ENCODE data around the gene RAB3IL1. TPM values are rescaled to one million over a fixed set of nuclear protein-coding genes. Genes with fewer than 3 reads are reported as not detected.

The RAB3IL1 gene
- total RNA-seq, 2 donors from 2014 or later: 9.7 to 14.9 TPM

GRCh38 chr11:61885784-61886580, 31.4 kb downstream of the RAB3IL1 start:
- 93 to 100% methylated on average over 2 to 13 of the region's 13 CpGs for WGBS, 2 experiments (ENCODE audit: insufficient coverage in 1 of 2, insufficient read length in 1 of 2)
- no peaks in the 10 kb centered on the region for H3K9me3 ChIP-seq (ENCODE audit: control insufficient read depth, low read length)

GRCh38 chr11:61885166-61885778, 32.1 kb downstream of the RAB3IL1 start:
- H3K27me3 Mint-ChIP-seq (ENCODE audit: insufficient read depth): no peaks in the 10 kb centered on the region
- Histone ChIP-seq H3K4me3 (ENCODE audit: low read length) (no peak overlapping the region), H3K36me3 (ENCODE audit: control insufficient read depth, insufficient read depth, low read length) (no peaks in the 10 kb centered on the region), H3K9me3 (ENCODE audit: control insufficient read depth, low read length) (no peaks in the 10 kb centered on the region), H3K9ac (ENCODE audit: extremely low read depth, low read length, poor library complexity, severe bottlenecking) (no peak overlapping the region), H3K4me1 (ENCODE audit: control insufficient read depth, insufficient read depth, low read length) (peaks cover 4% of the 10 kb centered on the region), H3K27me3 (ENCODE audit: control insufficient read depth, insufficient read depth, low read length, poor library complexity, severe bottlenecking) (peaks cover 4% of the 10 kb centered on the region), H3K27ac (ENCODE audit: low read depth, low read length) (no peak overlapping the region)
- peaks cover 9% of the 10 kb centered on the region for H3K36me3 Mint-ChIP-seq (ENCODE audit: low read depth)
- peaks cover 11% of the 10 kb centered on the region for H3K4me1 Mint-ChIP-seq
- peaks cover 6% of the 10 kb centered on the region for H3K9me3 Mint-ChIP-seq
- TF ChIP-seq, protein P1, sequence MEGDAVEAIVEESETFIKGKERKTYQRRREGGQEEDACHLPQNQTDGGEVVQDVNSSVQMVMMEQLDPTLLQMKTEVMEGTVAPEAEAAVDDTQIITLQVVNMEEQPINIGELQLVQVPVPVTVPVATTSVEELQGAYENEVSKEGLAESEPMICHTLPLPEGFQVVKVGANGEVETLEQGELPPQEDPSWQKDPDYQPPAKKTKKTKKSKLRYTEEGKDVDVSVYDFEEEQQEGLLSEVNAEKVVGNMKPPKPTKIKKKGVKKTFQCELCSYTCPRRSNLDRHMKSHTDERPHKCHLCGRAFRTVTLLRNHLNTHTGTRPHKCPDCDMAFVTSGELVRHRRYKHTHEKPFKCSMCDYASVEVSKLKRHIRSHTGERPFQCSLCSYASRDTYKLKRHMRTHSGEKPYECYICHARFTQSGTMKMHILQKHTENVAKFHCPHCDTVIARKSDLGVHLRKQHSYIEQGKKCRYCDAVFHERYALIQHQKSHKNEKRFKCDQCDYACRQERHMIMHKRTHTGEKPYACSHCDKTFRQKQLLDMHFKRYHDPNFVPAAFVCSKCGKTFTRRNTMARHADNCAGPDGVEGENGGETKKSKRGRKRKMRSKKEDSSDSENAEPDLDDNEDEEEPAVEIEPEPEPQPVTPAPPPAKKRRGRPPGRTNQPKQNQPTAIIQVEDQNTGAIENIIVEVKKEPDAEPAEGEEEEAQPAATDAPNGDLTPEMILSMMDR (conservative IDR thresholded peaks at IDR 0.05): no peak
- H3K4me3 Mint-ChIP-seq: no peak overlapping the region
- no peak for DNase-seq
- no peak overlapping the region for H3K27ac Mint-ChIP-seq
- 93 to 94% methylated on average over 5 to 7 of the region's 7 CpGs for WGBS, 2 experiments (ENCODE audit: insufficient coverage in 1 of 2, insufficient read length in 1 of 2)

More at GRCh38 chr11:61885784-61886580, 31.4 kb downstream of the RAB3IL1 start:
- TF ChIP-seq, protein P1 (conservative IDR thresholded peaks at IDR 0.05): no peak
- Mint-ChIP-seq H3K4me3 (no peak overlapping the region), H3K27ac (no peak overlapping the region), H3K27me3 (ENCODE audit: insufficient read depth) (no peaks in the 10 kb centered on the region), H3K9me3 (peaks cover 6% of the 10 kb centered on the region), H3K36me3 (ENCODE audit: low read depth) (peaks cover 9% of the 10 kb centered on the region), H3K4me1 (peaks cover 8% of the 10 kb centered on the region)
- DNase-seq: no peak
- Histone ChIP-seq H3K27me3 (ENCODE audit: control insufficient read depth, insufficient read depth, low read length, poor library complexity, severe bottlenecking) (peaks cover 5% of the 10 kb centered on the region), H3K4me1 (ENCODE audit: control insufficient read depth, insufficient read depth, low read length) (peaks cover 4% of the 10 kb centered on the region), H3K36me3 (ENCODE audit: control insufficient read depth, insufficient read depth, low read length) (no peaks in the 10 kb centered on the region), H3K4me3 (ENCODE audit: low read length) (no peak overlapping the region), H3K27ac (ENCODE audit: low read depth, low read length) (no peak overlapping the region), H3K9ac (ENCODE audit: extremely low read depth, low read length, poor library complexity, severe bottlenecking) (no peak overlapping the region)

DNA sequence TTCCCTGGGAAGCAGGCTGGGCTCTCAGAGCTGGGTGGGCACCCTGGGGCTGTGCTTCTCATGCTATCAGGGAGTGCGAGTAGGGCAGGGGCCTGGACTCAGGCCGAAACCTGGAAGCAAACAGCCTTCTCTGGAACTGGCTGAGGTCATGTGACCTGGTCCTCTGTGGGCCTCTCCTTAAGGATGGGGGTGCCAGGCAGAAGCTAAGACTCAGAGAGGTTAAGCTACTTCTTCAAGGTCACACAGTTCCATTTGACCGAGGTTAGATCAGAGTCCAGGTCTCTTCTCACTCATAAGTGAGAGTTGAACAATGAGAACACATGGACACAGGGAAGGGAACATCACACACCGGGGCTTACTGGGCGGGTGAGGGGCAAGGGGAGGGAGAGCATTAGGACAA, 33.4 kb downstream of the RAB3IL1 start:
- WGBS, 2 experiments (ENCODE audit: insufficient coverage in 1 of 2, insufficient read length in 1 of 2): 85 to 94% methylated on average over 4 to 5 of the region's 5 CpGs
- peaks cover 6% of the 10 kb centered on the region for H3K9me3 Mint-ChIP-seq
- Histone ChIP-seq H3K27ac (ENCODE audit: low read depth, low read length) (no peak overlapping the region), H3K9ac (ENCODE audit: extremely low read depth, low read length, poor library complexity, severe bottlenecking) (no peak overlapping the region), H3K36me3 (ENCODE audit: control insufficient read depth, insufficient read depth, low read length) (no peaks in the 10 kb centered on the region), H3K9me3 (ENCODE audit: control insufficient read depth, low read length) (no peaks in the 10 kb centered on the region), H3K4me3 (ENCODE audit: low read length) (no peak overlapping the region), H3K27me3 (ENCODE audit: control insufficient read depth, insufficient read depth, low read length, poor library complexity, severe bottlenecking) (no peaks in the 10 kb centered on the region), H3K4me1 (ENCODE audit: control insufficient read depth, insufficient read depth, low read length) (peaks cover 4% of the 10 kb centered on the region)
- no peaks in the 10 kb centered on the region for H3K27me3 Mint-ChIP-seq (ENCODE audit: insufficient read depth)
- no peak overlapping the region for H3K4me3 Mint-ChIP-seq
- TF ChIP-seq, protein P1 (conservative IDR thresholded peaks at IDR 0.05): no peak
- H3K4me1 Mint-ChIP-seq: peaks cover 11% of the 10 kb centered on the region
- H3K27ac Mint-ChIP-seq: no peak overlapping the region
- H3K36me3 Mint-ChIP-seq (ENCODE audit: low read depth): peaks cover 9% of the 10 kb centered on the region
- DNase-seq: peak; percentile 43

Measured in endodermal cell (in vitro differentiated cells).